Measurements from ENCODE around the gene CHD1L. TPM values are rescaled to one million over a fixed set of nuclear protein-coding genes. Genes with fewer than 3 reads are reported as not detected.
"Not testable (repeated sequence)": the region's sequence is repeated elsewhere in the genome, so short reads cannot be mapped to it uniquely, and the experiment has no call there.

CHD1L gene
- total RNA-seq, 1 donor from 2014 or later: 118 TPM

- Histone ChIP-seq H3K9me3 (ENCODE audit: low read depth) (no peaks in the 10 kb centered on the region), H3K4me1 (no peaks in the 10 kb centered on the region), H3K27ac (no peak overlapping the region), H4K20me1 (ENCODE audit: low read depth) (no peaks in the 10 kb centered on the region), H3F3A (ENCODE audit: low read depth) (peaks cover 17% of the 10 kb centered on the region), H3K27me3 (peaks cover 30% of the 10 kb centered on the region), H2AFZ (replicated peaks) (no peak overlapping the region), H3K4me3 (no peak overlapping the region), H3K36me3 (no peaks in the 10 kb centered on the region), H3K9ac (no peak overlapping the region), H3K4me2 (no peak overlapping the region), H3K79me2 (ENCODE audit: low read depth) (no peaks in the 10 kb centered on the region)
- Mint-ChIP-seq H3K4me1 (peaks cover 12% of the 10 kb centered on the region), H3K27ac (no peak overlapping the region), H3K9me3 (no peaks in the 10 kb centered on the region), H3K27me3 (ENCODE audit: insufficient read depth, low read depth) (peaks cover 9% of the 10 kb centered on the region), H3K36me3 (no peaks in the 10 kb centered on the region), H3K4me3 (peak overlapping the region; percentile 24)
- TF ChIP-seq CTCF (IDR thresholded peaks at IDR 0.05): no peak
- TF ChIP-seq EZH2 (IDR thresholded peaks at IDR 0.05): no peak
- no peak for TF ChIP-seq EZH2phosphoT487 (IDR thresholded peaks at IDR 0.05)
- DNase-seq (ENCODE audit: low spot score): no peak
Measured at GRCh38 chr1:147223740-147224615, 18.5 kb upstream of the CHD1L start.

GRCh38 chr1:147225193-147225730 is 17.2 kb upstream of the CHD1L start, which contains the start of gene FMO5:
TSS of gene FMO5 (minus strand) at chr1:147225339. CDS start at chr1:147225029, 310 bp downstream.
- H3K27me3 Mint-ChIP-seq (ENCODE audit: insufficient read depth, low read depth): peaks cover 9% of the 10 kb centered on the region
- H3K9me3 Mint-ChIP-seq: no peaks in the 10 kb centered on the region
- DNase-seq (ENCODE audit: low spot score): peak; percentile 76
- no peak within 1 kb of the TSS for H3K27ac ChIP-seq
- H3K4me3 Mint-ChIP-seq: peak within 1 kb of the TSS; percentile 84
- H3K36me3 Mint-ChIP-seq: no peaks in the 10 kb centered on the region
- H3K4me1 ChIP-seq: no peaks in the 10 kb centered on the region
- no peaks in the 10 kb centered on the region for H3K36me3 ChIP-seq
- peak within 1 kb of the TSS; percentile 92 for H3K4me2 ChIP-seq
- peak within 1 kb of the TSS; percentile 92 for H2AFZ ChIP-seq (replicated peaks)
- H4K20me1 ChIP-seq (ENCODE audit: low read depth): no peaks in the 10 kb centered on the region
- peak within 1 kb of the TSS; percentile 55 for H3K4me3 ChIP-seq
- H3K9me3 ChIP-seq (ENCODE audit: low read depth): no peaks in the 10 kb centered on the region
- no peak within 1 kb of the TSS for H3K27ac Mint-ChIP-seq
- peaks cover 30% of the 10 kb centered on the region for H3K27me3 ChIP-seq
- no peaks in the 10 kb centered on the region for H3K79me2 ChIP-seq (ENCODE audit: low read depth)
- peaks cover 12% of the 10 kb centered on the region for H3K4me1 Mint-ChIP-seq
- no peak within 1 kb of the TSS for H3K9ac ChIP-seq
- no peak for TF ChIP-seq EZH2phosphoT487 (IDR thresholded peaks at IDR 0.05)
- TF ChIP-seq CTCF (IDR thresholded peaks at IDR 0.05): no peak
- TF ChIP-seq EZH2 (IDR thresholded peaks at IDR 0.05): no peak
- peaks cover 17% of the 10 kb centered on the region for H3F3A ChIP-seq (ENCODE audit: low read depth)

GRCh38 chr1:147231032-147231431 is 11.5 kb upstream of the CHD1L start:
- H3K27me3 ChIP-seq; H3K27ac Mint-ChIP-seq; DNase-seq (ENCODE audit: low spot score); H4K20me1 ChIP-seq (ENCODE audit: low read depth); H3K4me3 ChIP-seq; H3K36me3 ChIP-seq; H3K27ac ChIP-seq; H3K9ac ChIP-seq; H3K4me3 Mint-ChIP-seq; H3K4me2 ChIP-seq; H3K79me2 ChIP-seq (ENCODE audit: low read depth); H3K36me3 Mint-ChIP-seq; H3K9me3 ChIP-seq (ENCODE audit: low read depth); H3F3A ChIP-seq (ENCODE audit: low read depth); H3K27me3 Mint-ChIP-seq (ENCODE audit: insufficient read depth, low read depth); H3K4me1 ChIP-seq; H3K4me1 Mint-ChIP-seq; H2AFZ ChIP-seq (replicated peaks): not testable (repeated sequence)
- peaks cover 33% of the 10 kb centered on the region for H3K9me3 Mint-ChIP-seq

GRCh38 chr1:147233903-147234302 is 8.6 kb upstream of the CHD1L start:
- H3K4me1 ChIP-seq; H3K79me2 ChIP-seq (ENCODE audit: low read depth); H4K20me1 ChIP-seq (ENCODE audit: low read depth); H3K27ac ChIP-seq; H3K9ac ChIP-seq; H3K4me3 Mint-ChIP-seq; DNase-seq (ENCODE audit: low spot score); H3K36me3 ChIP-seq; H3K27me3 ChIP-seq; H2AFZ ChIP-seq (replicated peaks); H3K4me3 ChIP-seq; H3K27me3 Mint-ChIP-seq (ENCODE audit: insufficient read depth, low read depth); H3K4me2 ChIP-seq; H3K4me1 Mint-ChIP-seq; H3F3A ChIP-seq (ENCODE audit: low read depth); H3K36me3 Mint-ChIP-seq; H3K9me3 ChIP-seq (ENCODE audit: low read depth): not testable (repeated sequence)
- H3K9me3 Mint-ChIP-seq: peaks cover 37% of the 10 kb centered on the region
- H3K27ac Mint-ChIP-seq: peak overlapping the region; percentile 40
